Measurements from ENCODE around the gene UPK3A. TPM values are rescaled to one million over a fixed set of nuclear protein-coding genes. Genes with fewer than 3 reads are reported as not detected.
A peak's percentile ranks its signal among the peaks of the same experiment; 100 is the strongest.

Gene UPK3A
- total RNA-seq, 1 experiment from 2014 or later, result not detected

DNA sequence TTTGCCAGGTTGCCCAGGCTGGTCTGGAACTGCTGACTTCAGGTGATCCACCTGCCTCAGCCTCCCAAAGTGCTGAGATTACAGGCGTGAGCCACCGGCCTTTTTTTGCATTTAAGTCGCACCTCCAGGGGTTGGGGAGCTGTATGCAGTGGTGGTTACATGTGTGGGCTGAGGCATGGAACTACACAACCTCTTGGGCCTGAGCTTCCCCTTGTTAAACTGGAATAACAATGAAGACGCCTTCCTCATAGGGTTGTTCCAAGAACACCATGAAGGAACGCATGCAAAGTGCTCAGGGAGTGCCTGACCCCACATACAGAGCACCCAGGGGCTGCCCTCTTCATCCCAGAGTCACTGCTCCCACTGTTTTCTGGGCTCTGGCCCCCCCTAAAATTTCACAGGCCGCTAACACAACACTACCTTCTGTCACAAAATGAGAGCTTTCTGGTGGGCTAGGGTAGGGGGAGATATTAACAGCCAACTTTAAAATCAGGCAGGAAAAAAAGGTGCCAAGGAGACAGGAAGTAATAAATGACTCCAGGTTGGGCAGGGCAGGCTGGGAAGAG is 23.7 kb downstream of the UPK3A start:
- in situ Hi-C loops (cut with HindIII; ENCODE audit: low pct_unique_long_range_greater_than_20kb, low sequenced_read_pairs) (no loop called here), intact Hi-C loops (cut with micrococcal nuclease; ENCODE audit: unreplicated experiment) (no loop called here)
- H3K27me3 ChIP-seq (ENCODE audit: control insufficient read depth, insufficient read depth, low read length), result no peaks in the 10 kb centered on the region
- H3K27ac ChIP-seq (ENCODE audit: low read length), result no peak overlapping the region
- ChIA-PET CTCF (no interaction called here), POLR2A (no interaction called here)
- TF ChIP-seq POLR2AphosphoS5 (IDR thresholded peaks at IDR 0.05; ENCODE audit: low read depth, low read length) (no peak), SIN3A (IDR thresholded peaks at IDR 0.05; ENCODE audit: borderline replicate concordance, insufficient read depth, low read depth, low read length) (no peak), TCF7L2 (IDR thresholded peaks at IDR 0.05; ENCODE audit: low read depth, low read length) (no peak)
- TF ChIP-seq, protein P1, sequence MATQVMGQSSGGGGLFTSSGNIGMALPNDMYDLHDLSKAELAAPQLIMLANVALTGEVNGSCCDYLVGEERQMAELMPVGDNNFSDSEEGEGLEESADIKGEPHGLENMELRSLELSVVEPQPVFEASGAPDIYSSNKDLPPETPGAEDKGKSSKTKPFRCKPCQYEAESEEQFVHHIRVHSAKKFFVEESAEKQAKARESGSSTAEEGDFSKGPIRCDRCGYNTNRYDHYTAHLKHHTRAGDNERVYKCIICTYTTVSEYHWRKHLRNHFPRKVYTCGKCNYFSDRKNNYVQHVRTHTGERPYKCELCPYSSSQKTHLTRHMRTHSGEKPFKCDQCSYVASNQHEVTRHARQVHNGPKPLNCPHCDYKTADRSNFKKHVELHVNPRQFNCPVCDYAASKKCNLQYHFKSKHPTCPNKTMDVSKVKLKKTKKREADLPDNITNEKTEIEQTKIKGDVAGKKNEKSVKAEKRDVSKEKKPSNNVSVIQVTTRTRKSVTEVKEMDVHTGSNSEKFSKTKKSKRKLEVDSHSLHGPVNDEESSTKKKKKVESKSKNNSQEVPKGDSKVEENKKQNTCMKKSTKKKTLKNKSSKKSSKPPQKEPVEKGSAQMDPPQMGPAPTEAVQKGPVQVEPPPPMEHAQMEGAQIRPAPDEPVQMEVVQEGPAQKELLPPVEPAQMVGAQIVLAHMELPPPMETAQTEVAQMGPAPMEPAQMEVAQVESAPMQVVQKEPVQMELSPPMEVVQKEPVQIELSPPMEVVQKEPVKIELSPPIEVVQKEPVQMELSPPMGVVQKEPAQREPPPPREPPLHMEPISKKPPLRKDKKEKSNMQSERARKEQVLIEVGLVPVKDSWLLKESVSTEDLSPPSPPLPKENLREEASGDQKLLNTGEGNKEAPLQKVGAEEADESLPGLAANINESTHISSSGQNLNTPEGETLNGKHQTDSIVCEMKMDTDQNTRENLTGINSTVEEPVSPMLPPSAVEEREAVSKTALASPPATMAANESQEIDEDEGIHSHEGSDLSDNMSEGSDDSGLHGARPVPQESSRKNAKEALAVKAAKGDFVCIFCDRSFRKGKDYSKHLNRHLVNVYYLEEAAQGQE (IDR thresholded peaks at IDR 0.05; ENCODE audit: insufficient read depth in 1 of 2, low read depth in 2 of 2, low read length in 1 of 2), result no peak
- TF ChIP-seq, protein P2, sequence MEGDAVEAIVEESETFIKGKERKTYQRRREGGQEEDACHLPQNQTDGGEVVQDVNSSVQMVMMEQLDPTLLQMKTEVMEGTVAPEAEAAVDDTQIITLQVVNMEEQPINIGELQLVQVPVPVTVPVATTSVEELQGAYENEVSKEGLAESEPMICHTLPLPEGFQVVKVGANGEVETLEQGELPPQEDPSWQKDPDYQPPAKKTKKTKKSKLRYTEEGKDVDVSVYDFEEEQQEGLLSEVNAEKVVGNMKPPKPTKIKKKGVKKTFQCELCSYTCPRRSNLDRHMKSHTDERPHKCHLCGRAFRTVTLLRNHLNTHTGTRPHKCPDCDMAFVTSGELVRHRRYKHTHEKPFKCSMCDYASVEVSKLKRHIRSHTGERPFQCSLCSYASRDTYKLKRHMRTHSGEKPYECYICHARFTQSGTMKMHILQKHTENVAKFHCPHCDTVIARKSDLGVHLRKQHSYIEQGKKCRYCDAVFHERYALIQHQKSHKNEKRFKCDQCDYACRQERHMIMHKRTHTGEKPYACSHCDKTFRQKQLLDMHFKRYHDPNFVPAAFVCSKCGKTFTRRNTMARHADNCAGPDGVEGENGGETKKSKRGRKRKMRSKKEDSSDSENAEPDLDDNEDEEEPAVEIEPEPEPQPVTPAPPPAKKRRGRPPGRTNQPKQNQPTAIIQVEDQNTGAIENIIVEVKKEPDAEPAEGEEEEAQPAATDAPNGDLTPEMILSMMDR (IDR thresholded peaks at IDR 0.05), result no peak
- no peak for DNase-seq (ENCODE audit: low read depth, low spot score)
- no peak overlapping the region for H3K4me3 ChIP-seq (ENCODE audit: low read depth in 2 of 2, low read length in 2 of 2)
- ATAC-seq, result no peak
- no TSS peak for BruUV-seq (replicated peaks)
- peaks cover 2% of the 10 kb centered on the region; the same call in 1 of the 2 replicates for H3K36me3 ChIP-seq (ENCODE audit: control insufficient read depth, insufficient read depth, low read length)
- peaks cover 7% of the 10 kb centered on the region; the same call in 1 of the 2 replicates for H3K4me1 ChIP-seq (ENCODE audit: control insufficient read depth, insufficient read depth, low read length)
- H3K9me3 ChIP-seq (ENCODE audit: control insufficient read depth, insufficient read depth, low read depth, low read length), result no peaks in the 10 kb centered on the region

DNA sequence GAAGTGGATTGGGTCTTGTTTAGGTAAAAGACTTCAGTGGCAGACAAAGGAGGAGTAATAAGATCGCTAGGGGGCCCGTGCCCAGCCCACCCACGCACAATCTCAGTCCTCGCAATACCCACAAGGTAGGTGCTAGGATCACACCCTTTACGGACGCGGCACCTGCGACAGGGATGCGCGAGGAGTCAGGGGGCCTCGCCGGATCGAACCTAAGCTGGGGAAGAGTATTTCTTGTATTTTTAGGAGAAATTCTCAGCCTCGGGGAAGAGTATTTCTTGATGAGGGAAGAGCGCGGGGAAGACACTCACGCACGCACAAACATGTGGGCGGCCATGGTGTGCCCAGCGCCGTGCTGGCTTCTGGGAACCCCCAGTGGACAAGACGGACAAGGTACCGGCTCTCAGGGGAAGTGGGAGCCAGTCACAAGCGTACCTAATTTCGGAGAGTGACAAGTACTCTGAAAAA is 24.2 kb downstream of the UPK3A start:
- CTCF ChIA-PET, result no interaction called here
- peaks cover 7% of the 10 kb centered on the region; the same call in 1 of the 2 replicates for H3K4me1 ChIP-seq (ENCODE audit: control insufficient read depth, insufficient read depth, low read length)
- ATAC-seq, result no peak

More for the DNA sequence above, 24.2 kb downstream of the UPK3A start:
- Histone ChIP-seq H3K9me3 (ENCODE audit: control insufficient read depth, insufficient read depth, low read depth, low read length) (no peaks in the 10 kb centered on the region), H3K27me3 (ENCODE audit: control insufficient read depth, insufficient read depth, low read length) (no peaks in the 10 kb centered on the region), H3K4me3 (ENCODE audit: low read depth in 2 of 2, low read length in 2 of 2) (peak overlapping the region; percentile 50 to 70), H3K36me3 (ENCODE audit: control insufficient read depth, insufficient read depth, low read length) (peaks cover 2% of the 10 kb centered on the region; the same call in 1 of the 2 replicates), H3K27ac (ENCODE audit: low read length) (peak overlapping the region; percentile 77)
- BruUV-seq (replicated peaks), result no TSS peak
- in situ Hi-C loops (cut with HindIII; ENCODE audit: low pct_unique_long_range_greater_than_20kb, low sequenced_read_pairs) (no loop called here), intact Hi-C loops (cut with micrococcal nuclease; ENCODE audit: unreplicated experiment) (no loop called here)
- DNase-seq (ENCODE audit: low read depth, low spot score), result no peak
- POLR2A ChIA-PET, result no interaction called here
- TF ChIP-seq SIN3A (IDR thresholded peaks at IDR 0.05; ENCODE audit: borderline replicate concordance, insufficient read depth, low read depth, low read length), result no peak
- TF ChIP-seq, protein P1 (IDR thresholded peaks at IDR 0.05; ENCODE audit: insufficient read depth in 1 of 2, low read depth in 2 of 2, low read length in 1 of 2), result no peak
- TF ChIP-seq, protein P2 (IDR thresholded peaks at IDR 0.05), result no peak
- no peak for TF ChIP-seq POLR2AphosphoS5 (IDR thresholded peaks at IDR 0.05; ENCODE audit: low read depth, low read length)
- TF ChIP-seq TCF7L2 (IDR thresholded peaks at IDR 0.05; ENCODE audit: low read depth, low read length), result no peak
